IMR-90 (cell line): ENCODE results near the gene LRRC15. TPM values are rescaled to one million over a fixed set of nuclear protein-coding genes. Genes with fewer than 3 reads are reported as not detected.
A peak's percentile ranks its signal among the peaks of the same experiment; 100 is the strongest.

ENCODE experiments used
- ATAC-seq: fragments of 200-7000 bp; cut with Tn5 transposase; 2 replicates; pipeline ENCODE4 v1.9.1; 2020; ENCODE audit warnings: low read depth, mild to moderate bottlenecking, moderate library complexity
- BruUV-seq: library from RNA; stranded (reverse); fragments of 400-500 nt; replicated peaks from 2 replicates; lab custom pipeline; 2021; lab: Mats Ljungman, UMichigan
- CTCF ChIA-PET: fragments of 300-600 bp; formaldehyde crosslinking; extraction: SDS; loops from one replicate; lab custom pipeline; 2021; ENCODE audit warnings: antibody characterized with exemption; lab: Yijun Ruan, JAX
- POLR2A ChIA-PET: fragments of 300-600 bp; sonication (Branson Sonifier 250); formaldehyde crosslinking; loops from one replicate; lab custom pipeline; 2022; ENCODE audit warnings: antibody characterized with exemption; ENCODE audit not compliant: unreplicated experiment; lab: Charles Lee
- DNase-seq: peaks from one replicate; pipeline ENCODE4 v3.0.0; 2013
- H2AFZ ChIP-seq: replicated peaks from 2 replicates; pipeline ENCODE3; 2013; ENCODE audit warnings: low read length, mild to moderate bottlenecking; ENCODE audit not compliant: poor library complexity
- H2AK5ac ChIP-seq: 2 replicates; pipeline ENCODE4 v1.6.1; 2013; ENCODE audit warnings: low read depth, low read length, inconsistent platforms
- H2AK9ac ChIP-seq: replicated peaks from 2 replicates; pipeline ENCODE3; 2013; ENCODE audit warnings: mild to moderate bottlenecking, low read depth, low read length, moderate library complexity; ENCODE audit not compliant: poor library complexity
- H2BK120ac ChIP-seq: 2 replicates; pipeline ENCODE4 v1.6.1; 2013; ENCODE audit warnings: low read depth, low read length, inconsistent platforms
- H2BK15ac ChIP-seq: 3 replicates; pipeline ENCODE4 v1.6.1; 2013; ENCODE audit warnings: low read depth, low read length, inconsistent platforms
- H2BK20ac ChIP-seq: 2 replicates; pipeline ENCODE4 v1.6.1; 2013; ENCODE audit warnings: low read depth, mild to moderate bottlenecking, inconsistent platforms, low read length, moderate library complexity
- H2BK5ac ChIP-seq: 2 replicates; pipeline ENCODE4 v1.6.1; 2013; ENCODE audit warnings: mild to moderate bottlenecking, low read depth, low read length, inconsistent platforms; ENCODE audit not compliant: poor library complexity, severe bottlenecking
- H3K14ac ChIP-seq: replicated peaks from 2 replicates; pipeline ENCODE4 v1.6.1; 2013; ENCODE audit warnings: low read depth, low read length, inconsistent platforms
- H3K18ac ChIP-seq: 2 replicates; pipeline ENCODE4 v1.6.1; 2013; ENCODE audit warnings: low read depth, low read length, control low read depth
- H3K23ac ChIP-seq: 2 replicates; pipeline ENCODE4 v1.6.1; 2013; ENCODE audit warnings: low read depth, low read length, inconsistent platforms
- H3K27ac ChIP-seq: 2 replicates; pipeline ENCODE4 v1.5.1; 2013; ENCODE audit warnings: mild to moderate bottlenecking, control low read depth, low read length; ENCODE audit not compliant: insufficient read depth
- H3K27me3 ChIP-seq: 2 replicates; pipeline ENCODE4 v1.6.1; 2013; ENCODE audit warnings: low read length; ENCODE audit not compliant: control insufficient read depth, insufficient read depth
- H3K36me3 ChIP-seq: 2 replicates; pipeline ENCODE4 v1.6.1; 2013; ENCODE audit warnings: low read length, mixed read lengths; ENCODE audit not compliant: control insufficient read depth, insufficient read depth
- H3K4ac ChIP-seq: 2 replicates; pipeline ENCODE4 v1.6.1; 2013; ENCODE audit warnings: low read depth, low read length, inconsistent platforms
- H3K4me1 ChIP-seq: 2 replicates; pipeline ENCODE4 v1.6.1; 2013; ENCODE audit warnings: low read length, mixed read lengths; ENCODE audit not compliant: control insufficient read depth, insufficient read depth
- H3K4me2 ChIP-seq: 2 replicates; pipeline ENCODE4 v1.6.1; 2013; ENCODE audit warnings: low read depth, mild to moderate bottlenecking, control low read depth, low read length, moderate library complexity
- H3K4me3 ChIP-seq: 2 replicates; pipeline ENCODE4 v1.5.1; 2013; ENCODE audit warnings: low read depth, mild to moderate bottlenecking, control low read depth, low read length, moderate library complexity; ENCODE audit not compliant: insufficient read depth
- H3K56ac ChIP-seq: 2 replicates; pipeline ENCODE4 v1.6.1; 2013; ENCODE audit warnings: low read length, inconsistent platforms; ENCODE audit not compliant: insufficient read depth; ENCODE audit errors: extremely low read depth
- H3K79me1 ChIP-seq, 2 experiments: 2 replicates each; pipeline ENCODE4 v1.6.1; 2013; ENCODE audit warnings: low read length in 2 of 2, inconsistent platforms in 1 of 2, low read depth in 1 of 2
- H3K9ac ChIP-seq: 2 replicates; pipeline ENCODE4 v1.6.1; 2013; ENCODE audit warnings: low read depth, low read length, control low read depth
- H3K9me1 ChIP-seq: 2 replicates; pipeline ENCODE4 v1.6.1; 2013; ENCODE audit warnings: low read length, inconsistent platforms; ENCODE audit not compliant: insufficient read depth
- H3K9me3 ChIP-seq: 2 replicates; pipeline ENCODE4 v1.6.1; 2013; ENCODE audit warnings: low read length; ENCODE audit not compliant: control insufficient read depth, insufficient read depth
- H4K20me1 ChIP-seq: 2 replicates; pipeline ENCODE4 v1.6.1; 2013; ENCODE audit warnings: low read length, inconsistent platforms; ENCODE audit not compliant: insufficient read depth
- H4K5ac ChIP-seq: 2 replicates; pipeline ENCODE4 v1.6.1; 2013; ENCODE audit warnings: mild to moderate bottlenecking, low read depth, low read length, control low read depth
- H4K8ac ChIP-seq, 2 experiments: 2 replicates each; pipeline ENCODE4 v1.6.1; 2013; ENCODE audit warnings: low read depth in 2 of 2, low read length in 2 of 2, control low read depth in 1 of 2, inconsistent platforms in 1 of 2
- H4K91ac ChIP-seq: 2 replicates; pipeline ENCODE4 v1.6.1; 2013; ENCODE audit warnings: low read depth, low read length, inconsistent platforms; ENCODE audit not compliant: insufficient read depth
- ELK1 ChIP-seq: fragments of 150-350 bp; IDR thresholded peaks from 2 replicates; pipeline ENCODE4 v1.6.1; 2016; ENCODE audit warnings: low read depth, mild to moderate bottlenecking, low read length, moderate library complexity, borderline replicate concordance
- FOS ChIP-seq: fragments of 150-350 bp; IDR thresholded peaks from 2 replicates; pipeline ENCODE4 v1.6.1; 2016; ENCODE audit warnings: low read depth, low read length
- MXI1 ChIP-seq: IDR thresholded peaks from 2 replicates; pipeline ENCODE4 v1.6.1; 2012; ENCODE audit warnings: low read depth, mild to moderate bottlenecking, low read length, moderate library complexity, borderline replicate concordance
- RCOR1 ChIP-seq: IDR thresholded peaks from 2 replicates; pipeline ENCODE4 v1.6.1; 2012; ENCODE audit warnings: mild to moderate bottlenecking, low read length, improper control_type of control experiment; ENCODE audit not compliant: insufficient replicate concordance
- USF2 ChIP-seq: fragments of 150-350 bp; IDR thresholded peaks from 2 replicates; pipeline ENCODE4 v1.6.1; 2017; ENCODE audit warnings: mild to moderate bottlenecking, antibody characterized with exemption, low read length, low read depth
- WGBS, 2 experiments: methylation state at CpG; one replicate each; pipeline versions ENCODE4 v1.1.5 to v1.1.7; 2013; ENCODE audit warnings: missing lambda C conversion rate in 2 of 2; ENCODE audit not compliant: insufficient read length in 1 of 2; ENCODE audit errors: extremely low coverage in 2 of 2; 5-methylcytosine and 5-hydroxymethylcytosine counted together
- dilution Hi-C: fragments of 300-500 bp; cut with HindIII; formaldehyde crosslinking; loops from one replicate; pipeline ENCODE4 v1.14.3; 2018; ENCODE audit warnings: low sequenced_read_pairs; ENCODE audit not compliant: unreplicated experiment
- in situ Hi-C: fragments of 300-500 bp; cut with MboI; formaldehyde crosslinking; loops from 3 replicates; pipeline ENCODE4 v1.14.3; 2019; ENCODE audit warnings: low sequenced_read_pairs, inconsistent platforms, mixed read lengths
- intact Hi-C: fragments of 100-400 bp; cut with micrococcal nuclease; formaldehyde crosslinking; loops from 2 replicates; pipeline ENCODE4 v1.10.0; 2022
- polyA plus RNA-seq, 3 experiments: library from polyadenylated mRNA; depleted of rRNA; stranded (reverse); fragments of >200 nt; gene quantifications; 2 replicates each; pipeline ENCODE4 v1.2.3, GENCODE V29; 2012; ENCODE audit warnings: low replicate concordance in 1 of 3
- total RNA-seq: library from RNA; depleted of rRNA; stranded (reverse); fragments of >200 nt; gene quantifications from 2 replicates; pipeline ENCODE4 v1.2.3, GENCODE V29; 2012

Gene LRRC15
- total and polyA plus RNA-seq, 2 of the 4 experiments (the other 2 are of a cell fraction), result 2.5 to 9.0 TPM

GRCh38 chr3:194340757-194341400 is 28.7 kb downstream of the LRRC15 start:
- CTCF ChIA-PET, result interaction anchor here (1.3 to 1.5 kb wide), 2 partner anchors 7 to 10 kb away, joined by 3 to 4 read pairs; no protein-coding TSS in a partner anchor
- ATAC-seq, result no peak
- Histone ChIP-seq H3K36me3 (no peaks in the 10 kb centered on the region), H3K9me1 (peaks cover 8% of the 10 kb centered on the region), H2AFZ (peak overlapping the region; percentile 5), H4K20me1 (no peaks in the 10 kb centered on the region), H3K56ac (no peak overlapping the region), H2AK5ac (0 out of 2 replicates have a peak overlapping the region, but pooled peaks have one; percentile 34), H4K5ac (no peak overlapping the region), H3K9ac (no peak overlapping the region), H3K9me3 (no peaks in the 10 kb centered on the region), H3K27me3 (no peaks in the 10 kb centered on the region; the same call in 1 of the 2 replicates), H3K14ac (no peak overlapping the region), H2BK120ac (no peak overlapping the region), H3K18ac (no peak overlapping the region), H2BK15ac (no peak overlapping the region), H3K23ac (no peak overlapping the region), H4K91ac (no peak overlapping the region), H3K4me2 (no peak overlapping the region), H2AK9ac (no peak overlapping the region), H3K4me1 (peaks cover 9% of the 10 kb centered on the region), H3K4ac (no peak overlapping the region), H2BK20ac (no peak overlapping the region), H3K4me3 (no peak overlapping the region), H4K8ac (no peak overlapping the region), H3K79me1 (no peaks in the 10 kb centered on the region), H3K27ac (no peak overlapping the region), H2BK5ac (no peak overlapping the region)
- TF ChIP-seq RCOR1 (no peak), FOS (no peak), USF2 (no peak), MXI1 (no peak), ELK1 (no peak)
- intact Hi-C loops (no loop called here), dilution Hi-C loops (no loop called here), in situ Hi-C loops (loop anchor here (25.0 kb wide), 1 partner anchor 521 kb away; no protein-coding TSS in a partner anchor)
- BruUV-seq, result no TSS peak
- WGBS, 2 experiments, result 84% methylated on average over 11 of the region's 24 CpGs; no CpG with 5 or more reads in 1 of the 2 experiments
- no peak for DNase-seq
- POLR2A ChIA-PET, result no interaction called here
